Esophagus squamous epithelium (tissue), 4 donors: ENCODE results near the gene NIPA2.

Experiments used
- CTCF ChIP-seq, 6 experiments: fragments of 450-650 bp in 4 of 6; fragments of 200-600 bp in 2 of 6; sonication (generic) in 2 of 6; IDR thresholded peaks; one replicate each; pipeline ENCODE4 v1.5.1; 2016 to 2019; ENCODE audit warnings: antibody characterized with exemption in 6 of 6, mild to moderate bottlenecking in 4 of 6, moderate library complexity in 4 of 6
- POLR2A ChIP-seq, 4 donors: fragments of 450-650 bp; IDR thresholded peaks; one replicate each; pipeline ENCODE4 v1.6.1; 2017; ENCODE audit warnings: antibody characterized with exemption in 4 of 4, mild to moderate bottlenecking in 4 of 4, moderate library complexity in 3 of 4

- TF ChIP-seq CTCF (IDR thresholded peaks at IDR 0.05) (no peak), POLR2A (IDR thresholded peaks at IDR 0.05) (no peak)
Observed at GRCh38 chr15:22892333-22892732, 53.9 kb downstream of the NIPA2 start.
